ENCODE measurements around the gene SPEM1. TPM values are rescaled to one million over a fixed set of nuclear protein-coding genes. Genes with fewer than 3 reads are reported as not detected.

SPEM1 gene
- total and polyA plus RNA-seq, 10 of the 15 experiments (the other 5 are each of a cell fraction or from before 2014, with no cell fraction given), result not detected

DNA sequence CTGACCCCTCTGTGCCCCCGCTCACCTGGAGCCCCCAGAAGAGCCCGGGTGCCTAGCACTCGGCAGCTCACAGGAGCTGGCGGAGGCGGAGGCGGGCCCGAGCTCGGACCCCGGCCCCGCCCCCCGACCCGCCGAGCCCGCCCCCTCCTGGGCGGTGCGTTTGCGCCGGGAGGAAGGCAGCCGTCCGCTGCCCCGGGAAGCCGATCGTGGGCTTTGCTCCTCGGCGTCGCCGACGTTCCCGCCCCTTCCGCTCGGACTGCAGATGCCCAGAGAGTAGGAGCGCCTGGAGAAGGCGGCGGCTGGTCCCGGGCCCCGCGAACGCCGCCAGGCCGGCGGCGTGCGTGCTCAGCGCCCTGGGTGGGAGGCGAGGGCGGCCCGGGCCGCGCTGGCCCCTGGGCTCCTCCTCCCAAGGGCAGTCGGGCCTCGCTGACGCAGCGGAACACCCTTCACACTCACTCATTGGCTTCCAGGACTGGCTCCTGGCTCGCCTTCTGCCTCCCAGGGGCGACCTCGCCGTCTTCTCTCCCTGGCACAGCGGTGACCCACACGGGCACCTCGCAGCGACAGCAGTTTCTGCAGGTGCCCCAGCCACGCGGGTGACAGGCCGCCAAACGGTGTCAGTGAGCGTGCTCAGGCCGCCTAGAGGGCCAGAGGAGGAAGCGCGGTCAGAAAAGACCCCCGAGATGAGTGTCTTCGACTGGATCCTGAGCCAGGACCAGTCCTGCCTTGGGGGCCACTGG lies 25.5 kb upstream of the SPEM1 start, which contains the start of gene PLSCR3 (continued):
- no peak for TF ChIP-seq ELK1 (IDR thresholded peaks at IDR 0.05; ENCODE audit: low read depth, low read length)
- no peak for TF ChIP-seq CBX5 (IDR thresholded peaks at IDR 0.05; ENCODE audit: low read depth)
- TF ChIP-seq ZBED1 (IDR thresholded peaks at IDR 0.05; ENCODE audit: borderline replicate concordance), result no peak
- TF ChIP-seq MTA3 (IDR thresholded peaks at IDR 0.05; ENCODE audit: borderline replicate concordance, low read length), result no peak
- no peak for TF ChIP-seq EGR1 (IDR thresholded peaks at IDR 0.05; ENCODE audit: borderline replicate concordance in 1 of 2, low read depth in 2 of 2, low read length in 2 of 2)
- TF ChIP-seq MYC (IDR thresholded peaks at IDR 0.05; ENCODE audit: insufficient read depth, insufficient read length, insufficient replicate concordance, low read length, severe bottlenecking), result no peak
- peak; percentile 74 for TF ChIP-seq IKZF1 (conservative IDR thresholded peaks at IDR 0.05)
- TF ChIP-seq FOS (IDR thresholded peaks at IDR 0.05; ENCODE audit: borderline replicate concordance, extremely low read depth, insufficient read length), result no peak
- TF ChIP-seq KLF5 (IDR thresholded peaks at IDR 0.05; ENCODE audit: partially characterized antibody), result no peak
- TF ChIP-seq NFIC (IDR thresholded peaks at IDR 0.05; ENCODE audit: low read depth, low read length), result no peak
- TF ChIP-seq, protein P1, sequence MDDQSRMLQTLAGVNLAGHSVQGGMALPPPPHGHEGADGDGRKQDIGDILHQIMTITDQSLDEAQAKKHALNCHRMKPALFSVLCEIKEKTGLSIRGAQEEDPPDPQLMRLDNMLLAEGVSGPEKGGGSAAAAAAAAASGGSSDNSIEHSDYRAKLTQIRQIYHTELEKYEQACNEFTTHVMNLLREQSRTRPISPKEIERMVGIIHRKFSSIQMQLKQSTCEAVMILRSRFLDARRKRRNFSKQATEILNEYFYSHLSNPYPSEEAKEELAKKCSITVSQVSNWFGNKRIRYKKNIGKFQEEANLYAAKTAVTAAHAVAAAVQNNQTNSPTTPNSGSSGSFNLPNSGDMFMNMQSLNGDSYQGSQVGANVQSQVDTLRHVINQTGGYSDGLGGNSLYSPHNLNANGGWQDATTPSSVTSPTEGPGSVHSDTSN (IDR thresholded peaks at IDR 0.05; ENCODE audit: insufficient replicate concordance, low read depth, low read length), result no peak
- TF ChIP-seq POLR2A (IDR thresholded peaks at IDR 0.05; ENCODE audit: low read depth, low read length), result peak; percentile 83
- TF ChIP-seq IRF3 (IDR thresholded peaks at IDR 0.05), result no peak
- no peak for TF ChIP-seq IRF4 (IDR thresholded peaks at IDR 0.05; ENCODE audit: low read depth, low read length)
- TF ChIP-seq CBFB (IDR thresholded peaks at IDR 0.05; ENCODE audit: low read depth), result no peak
- no peak for TF ChIP-seq HDAC2 (IDR thresholded peaks at IDR 0.05)
- TF ChIP-seq SMAD5 (IDR thresholded peaks at IDR 0.05; ENCODE audit: low read depth), result no peak
- TF ChIP-seq, protein P2, sequence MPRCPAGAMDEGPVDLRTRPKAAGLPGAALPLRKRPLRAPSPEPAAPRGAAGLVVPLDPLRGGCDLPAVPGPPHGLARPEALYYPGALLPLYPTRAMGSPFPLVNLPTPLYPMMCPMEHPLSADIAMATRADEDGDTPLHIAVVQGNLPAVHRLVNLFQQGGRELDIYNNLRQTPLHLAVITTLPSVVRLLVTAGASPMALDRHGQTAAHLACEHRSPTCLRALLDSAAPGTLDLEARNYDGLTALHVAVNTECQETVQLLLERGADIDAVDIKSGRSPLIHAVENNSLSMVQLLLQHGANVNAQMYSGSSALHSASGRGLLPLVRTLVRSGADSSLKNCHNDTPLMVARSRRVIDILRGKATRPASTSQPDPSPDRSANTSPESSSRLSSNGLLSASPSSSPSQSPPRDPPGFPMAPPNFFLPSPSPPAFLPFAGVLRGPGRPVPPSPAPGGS (IDR thresholded peaks at IDR 0.05; ENCODE audit: borderline replicate concordance, insufficient read depth, low read depth, low read length, poor library complexity, severe bottlenecking), result no peak
- TF ChIP-seq RAD51 (IDR thresholded peaks at IDR 0.05), result no peak
- no peak for TF ChIP-seq KDM1A (IDR thresholded peaks at IDR 0.05; ENCODE audit: borderline replicate concordance)
- no peak for TF ChIP-seq ZBTB33 (IDR thresholded peaks at IDR 0.05)

Data from GM12878 (cell line).